KOPT-K1 (cell line): Measurements from ENCODE around the gene KATNB1.
"Not testable (repeated sequence)": the region's sequence is repeated elsewhere in the genome, so short reads cannot be mapped to it uniquely, and the experiment has no call there.

ENCODE experiments used
- H3K27ac ChIP-seq: fragments of 200-600 bp; sonication (generic); 2 replicates; pipeline ENCODE4 v1.5.1; 2016; ENCODE audit warnings: antibody characterized with exemption, mild to moderate bottlenecking, low read depth, low read length; ENCODE audit not compliant: poor library complexity, severe bottlenecking
- H3K36me3 ChIP-seq: fragments of 200-600 bp; sonication (generic); 2 replicates; pipeline ENCODE4 v1.5.1; 2017; ENCODE audit warnings: antibody characterized with exemption, mild to moderate bottlenecking, low read length, moderate library complexity; ENCODE audit not compliant: insufficient read depth
- H3K9me3 ChIP-seq: fragments of 200-600 bp; sonication (generic); 2 replicates; pipeline ENCODE4 v1.5.1; 2017; ENCODE audit warnings: antibody characterized with exemption, low read length, mild to moderate bottlenecking; ENCODE audit not compliant: insufficient read depth, poor library complexity, severe bottlenecking

Gene KATNB1

DNA sequence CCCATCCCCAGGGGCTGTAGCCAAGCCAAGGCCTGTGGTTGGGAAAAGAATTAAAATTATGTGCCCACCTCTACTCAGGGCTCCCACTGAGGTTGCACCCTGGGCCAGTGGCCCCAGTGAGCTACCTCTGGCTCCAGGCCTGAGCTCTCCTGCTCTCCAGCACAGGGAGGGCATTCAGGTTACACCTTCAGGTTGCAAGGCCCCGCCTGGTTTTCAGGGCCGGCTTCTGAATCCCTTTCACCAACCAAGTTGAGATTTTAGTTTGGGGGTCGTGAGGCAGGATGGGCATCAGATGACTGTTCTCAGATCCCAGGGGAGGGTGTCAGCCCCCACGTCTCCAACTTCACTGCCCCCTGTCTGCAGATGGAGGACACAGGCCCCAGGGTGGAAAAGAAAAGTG, 8.0 kb upstream of the KATNB1 start:
- Histone ChIP-seq H3K9me3 (peaks cover 5% of the 10 kb centered on the region), H3K27ac (no peak overlapping the region), H3K36me3 (no peaks in the 10 kb centered on the region)

DNA sequence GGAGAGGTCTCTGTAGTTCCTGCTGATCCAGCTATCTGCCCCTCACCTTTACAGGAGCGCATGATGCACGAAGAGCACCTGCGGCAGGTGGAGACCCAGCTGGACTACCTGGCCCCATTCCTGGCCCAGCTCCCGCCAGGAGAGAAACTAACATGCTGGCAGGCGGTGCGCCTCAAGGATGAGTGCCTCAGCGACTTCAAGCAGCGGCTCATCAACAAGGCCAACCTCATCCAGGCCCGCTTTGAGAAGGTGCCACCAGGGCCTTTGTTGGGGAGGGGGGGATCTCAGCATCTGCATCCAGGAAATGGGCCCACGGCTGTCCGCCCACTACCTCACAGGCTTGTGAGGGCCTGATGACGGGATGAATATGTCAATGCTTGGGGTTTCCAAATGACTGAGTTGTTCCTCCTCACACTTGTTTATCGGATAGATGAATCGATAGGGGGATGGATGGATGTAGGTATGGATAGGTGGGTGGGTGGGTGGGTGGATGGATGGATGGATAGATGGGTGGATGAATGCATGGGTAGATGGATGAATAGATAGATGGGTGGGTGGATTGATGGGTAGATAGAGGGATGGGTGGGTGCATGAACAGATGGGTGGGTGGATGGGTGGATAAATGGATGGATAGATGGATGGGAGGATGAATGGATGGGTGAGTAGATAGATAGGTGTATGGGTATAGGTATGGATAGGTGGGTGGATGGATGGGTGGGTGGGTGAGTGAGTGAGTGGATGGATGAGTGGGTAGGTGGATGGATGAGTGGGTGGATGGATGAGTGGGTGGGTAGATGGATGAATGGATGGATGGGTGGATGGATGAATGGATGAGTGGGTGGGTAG, 7.0 kb upstream of the KATNB1 start:
- H3K9me3 ChIP-seq, result peaks cover 12% of the 10 kb centered on the region
- no peak overlapping the region for H3K27ac ChIP-seq
- H3K36me3 ChIP-seq, result no peaks in the 10 kb centered on the region

GRCh38 chr16:57729182-57729484, 6.4 kb upstream of the KATNB1 start:
- Histone ChIP-seq H3K9me3 (peaks cover 12% of the 10 kb centered on the region), H3K36me3 (no peaks in the 10 kb centered on the region), H3K27ac (no peak overlapping the region)

GRCh38 chr16:57729852-57730251, 5.7 kb upstream of the KATNB1 start:
- H3K36me3 ChIP-seq, H3K27ac ChIP-seq: not testable (repeated sequence)
- peaks cover 12% of the 10 kb centered on the region for H3K9me3 ChIP-seq

DNA sequence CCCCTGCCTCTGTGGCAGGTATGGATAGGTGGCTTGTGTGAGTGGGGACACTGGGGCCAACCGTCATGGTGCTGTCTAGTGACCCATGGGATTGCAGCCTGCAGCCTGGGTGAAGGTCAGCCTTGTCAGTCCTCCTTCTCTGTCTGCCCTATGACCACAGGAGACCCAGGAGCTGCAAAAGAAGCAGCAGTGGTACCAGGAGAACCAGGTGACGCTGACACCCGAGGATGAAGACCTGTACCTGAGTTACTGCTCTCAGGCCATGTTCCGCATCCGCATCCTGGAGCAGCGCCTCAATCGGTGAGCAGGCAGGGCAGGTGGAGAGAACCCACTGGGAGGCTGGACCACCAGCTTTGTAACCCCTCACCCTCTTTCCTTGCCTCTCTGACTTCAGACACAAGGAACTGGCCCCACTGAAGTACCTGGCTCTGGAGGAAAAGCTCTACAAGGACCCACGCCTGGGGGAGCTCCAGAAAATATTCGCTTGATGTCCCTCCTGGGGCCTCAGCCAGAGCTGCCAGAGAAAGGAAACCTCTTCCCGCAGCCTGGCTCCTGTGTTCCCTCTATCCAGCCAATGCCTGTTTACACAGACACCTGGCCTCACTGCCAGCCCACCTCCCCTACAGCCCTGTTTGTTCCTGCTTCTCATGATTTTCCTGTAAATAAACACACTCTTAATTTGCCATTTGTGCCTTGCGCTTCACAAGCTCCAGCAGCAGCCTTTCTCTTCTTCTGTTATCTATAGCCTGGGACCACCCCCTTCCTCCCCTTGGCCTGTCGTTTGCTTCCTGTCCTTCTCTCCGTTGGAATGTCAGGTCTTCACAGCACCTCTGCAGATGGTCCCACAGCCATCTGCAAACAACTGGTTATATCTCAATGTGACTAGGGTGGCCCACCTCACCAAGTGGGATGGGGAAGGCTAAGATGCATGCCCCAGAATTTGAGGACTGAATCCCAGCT, 4.5 kb upstream of the KATNB1 start:
- no peaks in the 10 kb centered on the region for H3K36me3 ChIP-seq
- peaks cover 12% of the 10 kb centered on the region for H3K9me3 ChIP-seq
- no peak overlapping the region for H3K27ac ChIP-seq

GRCh38 chr16:57732037-57732436, 3.5 kb upstream of the KATNB1 start:
- H3K36me3 ChIP-seq, result peaks cover 2% of the 10 kb centered on the region; the same call in 1 of the 2 replicates
- peaks cover 12% of the 10 kb centered on the region for H3K9me3 ChIP-seq
- H3K27ac ChIP-seq, result no peak overlapping the region

DNA sequence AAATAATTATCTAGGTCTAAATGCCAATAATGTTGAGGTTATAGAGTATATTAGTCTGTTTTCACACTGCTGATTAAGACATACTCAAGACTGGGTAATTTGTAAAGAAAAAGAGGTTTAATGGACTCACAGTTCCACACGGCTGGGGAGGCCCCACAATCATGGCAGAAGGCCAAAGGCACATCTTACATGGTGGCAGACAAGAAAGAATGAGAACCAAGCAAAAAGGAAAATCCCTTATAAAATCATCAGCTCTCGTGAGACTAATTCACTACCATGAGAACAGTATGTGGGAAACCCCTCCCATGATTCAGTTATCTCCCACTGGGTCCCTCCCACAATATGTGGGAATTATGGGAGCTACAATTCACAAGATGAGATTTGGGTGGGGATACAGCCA, 2.9 kb upstream of the KATNB1 start:
- Histone ChIP-seq H3K36me3 (peaks cover 9% of the 10 kb centered on the region; the same call in 1 of the 2 replicates), H3K27ac (no peak overlapping the region), H3K9me3 (peaks cover 12% of the 10 kb centered on the region)

DNA sequence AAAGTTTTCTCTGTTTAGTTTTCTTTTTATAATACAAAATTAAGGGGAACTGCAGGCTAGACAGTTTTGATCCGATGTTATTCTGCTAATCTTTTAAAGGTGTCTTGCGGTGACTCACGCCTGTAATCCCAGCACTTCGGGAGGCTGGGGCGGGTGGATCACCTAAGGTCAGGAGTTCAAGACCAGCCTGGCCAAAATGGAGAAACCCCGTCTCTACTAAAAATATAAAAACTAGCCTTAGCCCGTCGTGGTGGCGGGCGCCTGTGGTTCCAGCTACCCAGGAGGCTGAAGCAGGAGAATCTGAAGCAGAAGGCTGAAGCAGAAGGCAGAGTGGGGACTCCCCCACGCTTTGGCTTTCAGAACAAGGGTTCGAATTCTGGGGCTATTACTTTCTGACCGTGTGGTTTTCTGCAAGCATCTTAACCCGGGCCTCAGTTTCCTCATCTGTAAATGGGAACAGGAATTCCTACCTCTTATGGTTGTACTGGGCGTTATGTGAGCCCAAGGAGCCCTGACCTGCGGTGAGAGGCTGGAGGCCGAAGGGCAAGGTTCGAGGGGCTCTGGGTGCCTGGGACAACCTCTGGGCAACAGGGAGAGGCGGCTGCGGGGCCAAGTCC, 1.2 kb upstream of the KATNB1 start:
- Histone ChIP-seq H3K27ac (peak overlapping the region; percentile 82), H3K36me3 (peaks cover 14% of the 10 kb centered on the region; the same call in 1 of the 2 replicates), H3K9me3 (peaks cover 12% of the 10 kb centered on the region)

DNA sequence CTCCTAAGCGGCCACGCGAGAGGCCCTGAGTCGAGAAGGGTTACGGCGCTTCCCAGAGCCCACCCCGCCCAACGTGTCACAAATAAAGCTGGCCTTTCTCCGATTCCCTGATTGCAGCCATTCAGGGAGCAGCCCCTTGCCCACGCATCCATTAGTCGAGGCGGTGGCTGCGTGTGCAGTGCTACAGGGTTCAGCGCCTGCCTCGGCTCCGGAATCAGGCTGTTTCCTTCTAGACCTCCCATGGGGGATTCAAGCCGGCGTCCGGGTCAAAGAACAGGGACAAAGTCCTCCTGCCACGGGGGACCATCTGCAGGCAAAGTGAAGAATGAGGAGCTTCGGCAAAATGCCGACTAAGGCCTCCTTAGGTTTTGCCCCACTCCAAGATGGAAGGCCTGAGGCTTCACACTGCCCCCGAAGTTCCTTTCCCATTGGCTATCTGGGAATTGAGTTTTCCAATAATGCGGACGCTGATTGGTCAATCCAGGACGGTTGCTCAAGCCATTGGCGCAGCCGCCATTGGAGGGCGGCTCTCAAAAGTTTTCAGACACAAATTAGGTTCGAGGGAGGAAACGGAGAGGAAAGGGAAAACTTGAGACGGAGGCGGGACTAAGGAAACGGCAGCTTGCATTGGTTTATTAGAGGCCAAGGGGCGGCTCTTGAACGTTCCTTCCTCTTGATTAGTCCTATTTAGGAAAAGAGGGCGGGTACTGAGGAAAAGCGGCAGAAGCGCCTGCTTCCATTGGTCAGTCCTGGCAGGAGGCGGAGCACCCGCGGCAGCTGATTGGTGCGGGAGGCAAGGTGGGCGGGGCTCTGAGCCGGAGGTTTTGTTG, 430 bp upstream of the KATNB1 start:
- peak overlapping the region; percentile 82 for H3K27ac ChIP-seq
- H3K9me3 ChIP-seq, result peaks cover 12% of the 10 kb centered on the region
- peaks cover 21% of the 10 kb centered on the region; the same call in 1 of the 2 replicates for H3K36me3 ChIP-seq

GRCh38 chr16:57736419-57737351, 1.1 kb downstream of the KATNB1 start:
- Histone ChIP-seq H3K36me3 (peaks cover 36% of the 10 kb centered on the region; the same call in 1 of the 2 replicates), H3K27ac (peak overlapping the region; percentile 56), H3K9me3 (peaks cover 12% of the 10 kb centered on the region)

DNA sequence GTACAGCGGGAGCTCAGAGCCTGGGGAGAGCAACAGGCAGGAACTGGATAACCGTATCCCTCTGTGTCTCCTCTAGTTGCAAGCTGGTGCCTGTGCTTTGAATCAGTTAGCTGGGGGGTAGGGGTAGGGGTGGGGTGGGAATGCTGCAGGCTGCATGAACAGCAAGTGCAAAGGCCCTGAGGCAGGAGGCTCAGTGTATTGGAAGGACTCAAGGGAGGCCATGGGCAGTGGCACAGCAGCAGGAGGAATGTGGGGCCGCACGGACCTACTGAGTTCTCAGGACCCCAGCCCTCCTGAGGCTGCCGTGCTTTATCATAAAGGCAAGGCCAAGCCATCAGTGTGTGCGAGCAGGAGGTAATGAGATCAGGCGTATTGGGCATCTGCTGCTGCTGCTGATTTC, 3.3 kb downstream of the KATNB1 start:
- Histone ChIP-seq H3K27ac (no peak overlapping the region), H3K9me3 (no peaks in the 10 kb centered on the region), H3K36me3 (peaks cover 57% of the 10 kb centered on the region)

GRCh38 chr16:57739756-57740422, 4.3 kb downstream of the KATNB1 start:
- H3K9me3 ChIP-seq, result no peaks in the 10 kb centered on the region
- H3K27ac ChIP-seq, result no peak overlapping the region
- H3K36me3 ChIP-seq, result peaks cover 67% of the 10 kb centered on the region

DNA sequence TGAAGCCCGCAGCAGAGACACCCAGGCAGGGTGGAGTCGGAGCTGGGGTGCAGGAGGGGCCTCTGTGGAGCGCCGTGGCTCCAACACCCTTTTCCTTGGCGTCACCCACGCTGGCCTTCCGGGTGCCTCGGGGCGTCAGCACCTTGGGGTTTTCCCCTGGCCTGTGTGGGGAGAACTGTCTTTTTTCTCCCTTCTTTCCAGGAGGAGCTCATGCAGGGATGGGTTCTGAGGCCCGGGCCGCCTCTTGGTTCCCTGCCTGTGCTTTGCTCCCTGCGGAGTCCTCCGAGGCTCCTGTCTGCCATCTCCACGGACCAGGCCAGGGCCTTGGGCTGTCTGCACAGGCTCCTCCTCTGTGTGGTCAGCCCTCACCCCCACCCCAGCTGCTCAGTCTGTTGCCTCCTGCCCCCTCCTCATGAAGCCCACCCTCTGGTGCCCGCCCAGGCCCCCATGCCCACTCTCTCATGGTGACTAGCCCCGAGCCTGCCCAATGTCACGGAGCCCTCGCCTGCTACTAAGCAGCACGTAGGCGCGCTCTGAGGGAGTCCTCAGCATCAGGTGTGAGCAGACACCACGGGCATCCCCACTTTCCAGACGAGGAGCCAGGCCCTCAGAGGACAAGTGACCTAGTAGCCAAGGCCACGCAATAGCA, 5.0 kb downstream of the KATNB1 start:
- Histone ChIP-seq H3K36me3 (peaks cover 67% of the 10 kb centered on the region), H3K9me3 (no peaks in the 10 kb centered on the region), H3K27ac (no peak overlapping the region)
